SW 1271 (cell line): Measurements from ENCODE around the gene ZAP70.

Experiments used
- DNase-seq, 2 experiments: peaks; one replicate each; lab custom pipeline; 2025; lab: John Stamatoyannopoulos, UW

ZAP70 gene

GRCh38 chr2:97752342-97753334, 39.3 kb downstream of the ZAP70 start:
- no peak for DNase-seq

GRCh38 chr2:97754690-97755346, 41.4 kb downstream of the ZAP70 start:
- DNase-seq, result no peak

GRCh38 chr2:97755491-97755890, 42.1 kb downstream of the ZAP70 start:
- no peak for DNase-seq

- DNase-seq, result no peak
Observed at GRCh38 chr2:97757062-97757461, 43.7 kb downstream of the ZAP70 start.

- DNase-seq, result no peak
Observed at GRCh38 chr2:97758131-97758705, 44.8 kb downstream of the ZAP70 start.

GRCh38 chr2:97759727-97760407, 46.5 kb downstream of the ZAP70 start:
- no peak for DNase-seq

GRCh38 chr2:97760480-97761049, 47.2 kb downstream of the ZAP70 start:
- no peak for DNase-seq

GRCh38 chr2:97761192-97761591, 47.8 kb downstream of the ZAP70 start:
- DNase-seq, result no peak

- DNase-seq, result no peak
Observed at GRCh38 chr2:97763176-97763845, 49.9 kb downstream of the ZAP70 start.

GRCh38 chr2:97764559-97765263, 51.3 kb downstream of the ZAP70 start:
- no peak for DNase-seq

GRCh38 chr2:97765933-97766332, 52.6 kb downstream of the ZAP70 start:
- no peak for DNase-seq

GRCh38 chr2:97766567-97766966, 53.2 kb downstream of the ZAP70 start:
- DNase-seq, result no peak

- DNase-seq, result no peak
Observed at GRCh38 chr2:97769308-97769707, 55.9 kb downstream of the ZAP70 start.

GRCh38 chr2:97769711-97770110, 56.3 kb downstream of the ZAP70 start:
- DNase-seq, result no peak

- no peak for DNase-seq
Observed at GRCh38 chr2:97770445-97770844, 57.1 kb downstream of the ZAP70 start.

- DNase-seq, result peak in 1 of 2 experiments; percentile 25
Observed at GRCh38 chr2:97774425-97774824, 61.0 kb downstream of the ZAP70 start.

- DNase-seq, result no peak
Observed at GRCh38 chr2:97775074-97775473, 61.7 kb downstream of the ZAP70 start.

GRCh38 chr2:97779141-97779540, 65.8 kb downstream of the ZAP70 start:
- DNase-seq, result no peak

GRCh38 chr2:97781981-97782380, 68.6 kb downstream of the ZAP70 start:
- DNase-seq, result no peak

GRCh38 chr2:97784953-97785352, 71.6 kb downstream of the ZAP70 start:
- no peak for DNase-seq

- no peak for DNase-seq
Observed at GRCh38 chr2:97785818-97786217, 72.4 kb downstream of the ZAP70 start.
